GM12873 (cell line): Measurements from ENCODE around the gene RIC3.

ENCODE experiments used
- CTCF ChIP-seq: IDR thresholded peaks from 2 replicates; pipeline ENCODE4 v1.5.1; 2012; ENCODE audit warnings: low read depth, mild to moderate bottlenecking, moderate library complexity, low read length, control low read depth; ENCODE audit not compliant: insufficient read depth; ENCODE audit errors: missing control alignments

Gene RIC3, protein sequence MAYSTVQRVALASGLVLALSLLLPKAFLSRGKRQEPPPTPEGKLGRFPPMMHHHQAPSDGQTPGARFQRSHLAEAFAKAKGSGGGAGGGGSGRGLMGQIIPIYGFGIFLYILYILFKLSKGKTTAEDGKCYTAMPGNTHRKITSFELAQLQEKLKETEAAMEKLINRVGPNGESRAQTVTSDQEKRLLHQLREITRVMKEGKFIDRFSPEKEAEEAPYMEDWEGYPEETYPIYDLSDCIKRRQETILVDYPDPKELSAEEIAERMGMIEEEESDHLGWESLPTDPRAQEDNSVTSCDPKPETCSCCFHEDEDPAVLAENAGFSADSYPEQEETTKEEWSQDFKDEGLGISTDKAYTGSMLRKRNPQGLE

DNA sequence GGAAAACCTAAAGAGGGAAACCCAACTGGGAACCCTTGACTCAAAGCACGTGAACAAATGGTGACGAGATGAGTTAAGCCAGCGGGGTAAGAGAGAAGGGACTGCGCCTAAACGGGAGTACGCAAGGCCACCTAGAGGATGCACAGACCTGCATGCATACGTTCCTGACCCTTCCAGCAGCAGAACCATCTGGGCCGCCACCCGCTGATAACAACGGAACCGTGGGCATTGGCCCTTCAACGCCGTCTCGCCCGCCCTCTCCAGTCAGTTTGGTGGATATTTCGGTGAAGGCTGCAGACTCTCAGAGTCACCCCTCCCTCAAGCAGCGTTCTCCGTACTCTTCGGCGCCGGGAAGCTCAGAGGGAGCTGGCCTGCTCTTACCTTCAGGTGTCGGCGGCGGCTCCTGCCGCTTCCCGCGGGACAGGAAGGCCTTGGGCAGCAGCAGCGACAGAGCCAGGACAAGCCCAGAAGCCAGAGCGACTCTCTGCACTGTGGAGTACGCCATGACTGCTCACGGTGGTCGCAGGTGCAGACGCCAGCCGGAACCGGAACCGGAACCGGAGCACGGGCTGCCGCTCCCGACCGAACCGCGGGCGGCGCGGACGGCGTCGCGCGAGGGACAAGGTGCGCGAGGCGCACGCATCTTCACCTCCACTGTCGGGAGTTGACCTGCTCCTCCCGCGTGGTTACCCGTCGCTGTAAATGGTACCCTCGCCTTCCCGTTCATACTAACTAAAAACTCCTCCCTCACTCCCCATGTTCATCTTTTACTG lies at the start of gene RIC3:
TSS of gene RIC3 (minus strand) at position 541 of the 773 bp plus-strand sequence. CDS start at position 505, 36 bp downstream.
- peak; percentile 20 for TF ChIP-seq CTCF

- TF ChIP-seq CTCF = no peak
Measured at GRCh38 chr11:8218409-8218808, 49.6 kb upstream of the RIC3 start.

DNA sequence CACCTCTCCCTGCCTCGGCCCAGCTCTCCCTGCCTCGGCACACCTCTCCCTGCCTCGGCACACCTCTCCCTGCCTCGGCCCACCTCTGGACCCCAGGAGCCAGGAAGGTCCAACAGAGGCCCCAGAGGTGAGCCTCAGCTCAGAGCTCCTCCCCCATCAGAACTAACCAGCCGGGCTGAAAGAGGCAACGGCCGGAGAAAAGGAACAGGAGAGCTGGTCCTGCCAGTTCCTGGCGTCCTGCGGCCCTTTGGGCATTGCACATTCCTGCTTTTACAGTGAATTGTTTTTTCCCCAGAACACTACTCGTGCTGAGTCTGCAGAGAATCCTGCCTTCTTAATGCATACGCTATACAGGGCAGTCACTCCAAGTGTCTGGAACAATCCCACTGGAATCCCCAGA lies 49.1 kb upstream of the RIC3 start:
- no peak for TF ChIP-seq CTCF

DNA sequence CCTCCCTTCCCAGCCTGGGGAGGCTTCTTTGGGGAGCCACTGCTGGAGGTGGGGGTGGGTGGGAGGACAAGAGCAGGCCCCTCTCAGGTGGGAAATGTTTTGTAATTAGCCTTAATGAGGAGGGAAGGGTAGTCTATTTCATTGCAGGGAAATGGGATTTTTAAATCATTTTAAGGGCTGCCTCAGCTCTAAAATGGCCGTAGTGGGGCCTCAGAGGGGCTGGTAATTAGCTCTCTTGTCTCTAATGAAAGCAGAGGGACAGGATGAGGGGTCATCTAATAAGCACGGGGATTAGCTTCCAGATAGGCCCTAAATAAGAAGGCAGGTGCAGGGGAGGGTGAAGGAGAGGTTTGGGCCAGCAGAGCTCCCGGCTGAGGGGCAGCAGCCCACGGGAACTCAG lies 48.3 kb upstream of the RIC3 start:
- no peak for TF ChIP-seq CTCF

DNA sequence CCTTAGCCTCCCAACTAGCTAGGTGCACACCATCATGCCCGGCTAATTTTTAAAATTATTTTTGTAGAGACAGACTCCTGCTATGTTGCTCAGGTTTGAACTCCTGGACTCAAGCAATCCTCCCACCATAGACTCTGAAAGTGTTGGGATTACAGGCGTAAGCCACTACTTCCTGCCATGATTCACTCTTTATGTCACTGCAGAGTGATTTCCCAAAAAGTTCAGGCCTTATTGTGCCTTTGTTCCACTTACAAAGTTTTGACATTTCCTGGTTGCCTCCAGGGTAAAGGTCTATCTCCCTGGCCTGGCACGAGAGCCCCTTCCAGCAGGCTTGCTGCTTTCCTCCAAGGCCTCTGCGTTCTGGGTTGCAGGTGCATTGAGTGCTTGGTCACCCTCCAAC lies 44.6 kb upstream of the RIC3 start:
- no peak for TF ChIP-seq CTCF

GRCh38 chr11:8209208-8209807 lies 40.5 kb upstream of the RIC3 start:
- peak; percentile 84 for TF ChIP-seq CTCF
